PC-9 (cell line): ENCODE data around the gene TMEM217.

ENCODE experiments used
- CTCF ChIP-seq: fragments of 200-600 bp; sonication (generic); conservative IDR thresholded peaks from 2 replicates; pipeline ENCODE4 v1.6.1; 2017; ENCODE audit warnings: mixed run types, antibody characterized with exemption, mild to moderate bottlenecking, moderate library complexity
- EZH2 ChIP-seq: fragments of 200-600 bp; sonication (generic); IDR thresholded peaks from 2 replicates; pipeline ENCODE4 v1.8.0; 2017; ENCODE audit warnings: antibody characterized with exemption, low read depth

- TF ChIP-seq CTCF (no peak), EZH2 (no peak)
Observed at GRCh38 chr6:37298958-37299357, 41.0 kb upstream of the TMEM217 start.
